ENCODE data around the gene SLC25A18. TPM values are rescaled to one million over a fixed set of nuclear protein-coding genes. Genes with fewer than 3 reads are reported as not detected.

The SLC25A18 gene
- total and polyA plus RNA-seq, 2 of the 4 experiments (the other 2 are of a cell fraction): 0.05 TPM; not detected in 1

DNA sequence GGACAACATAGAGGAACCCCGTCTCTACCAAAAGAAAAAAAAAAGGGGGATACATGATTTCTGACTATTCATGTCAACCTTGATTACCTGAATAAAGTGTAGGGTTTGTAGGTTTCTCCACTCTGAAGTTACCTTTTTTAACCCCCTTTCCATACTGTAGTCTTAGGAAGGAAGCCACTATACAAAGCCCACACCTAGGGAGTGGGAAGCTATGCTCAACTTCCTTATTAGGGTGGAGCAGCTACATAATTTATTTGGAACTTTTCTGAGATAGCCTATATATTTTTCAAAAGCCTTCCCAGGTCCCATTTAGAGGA, 65.8 kb downstream of the SLC25A18 start (continued):
- no peak for TF ChIP-seq RCOR1 (IDR thresholded peaks at IDR 0.05; ENCODE audit: insufficient replicate concordance, low read length)
- TF ChIP-seq, protein P1, sequence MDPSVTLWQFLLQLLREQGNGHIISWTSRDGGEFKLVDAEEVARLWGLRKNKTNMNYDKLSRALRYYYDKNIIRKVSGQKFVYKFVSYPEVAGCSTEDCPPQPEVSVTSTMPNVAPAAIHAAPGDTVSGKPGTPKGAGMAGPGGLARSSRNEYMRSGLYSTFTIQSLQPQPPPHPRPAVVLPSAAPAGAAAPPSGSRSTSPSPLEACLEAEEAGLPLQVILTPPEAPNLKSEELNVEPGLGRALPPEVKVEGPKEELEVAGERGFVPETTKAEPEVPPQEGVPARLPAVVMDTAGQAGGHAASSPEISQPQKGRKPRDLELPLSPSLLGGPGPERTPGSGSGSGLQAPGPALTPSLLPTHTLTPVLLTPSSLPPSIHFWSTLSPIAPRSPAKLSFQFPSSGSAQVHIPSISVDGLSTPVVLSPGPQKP (IDR thresholded peaks at IDR 0.05; ENCODE audit: borderline replicate concordance, low read depth, low read length): no peak

DNA sequence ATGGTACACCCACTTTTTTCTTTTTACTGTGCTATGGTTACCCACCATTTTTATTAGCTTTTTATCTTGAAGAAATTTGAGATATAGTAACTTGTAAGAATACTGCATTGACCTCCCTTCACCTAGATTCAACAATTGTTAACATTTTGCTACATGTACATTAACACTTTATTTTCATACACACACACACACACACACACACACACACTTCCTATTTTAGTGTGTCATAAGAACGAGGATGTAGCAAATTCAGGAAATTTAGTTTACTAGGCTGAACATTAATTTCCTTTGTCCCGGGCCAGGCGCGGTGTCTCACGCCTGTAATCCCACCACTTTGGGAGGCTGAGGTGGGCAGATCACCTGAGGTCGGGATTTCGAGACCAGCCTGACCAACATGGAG, 66.3 kb downstream of the SLC25A18 start:
- POLR2A ChIA-PET (ENCODE audit: unreplicated experiment): no interaction called here
- dilution Hi-C loops (cut with HindIII; ENCODE audit: low sequenced_read_pairs, unreplicated experiment): no loop called here

More for the DNA sequence above, 66.3 kb downstream of the SLC25A18 start:
- Histone ChIP-seq H2BK15ac (ENCODE audit: low read depth, low read length) (no peak overlapping the region), H2BK120ac (ENCODE audit: low read depth, low read length) (no peak overlapping the region), H3K56ac (ENCODE audit: extremely low read depth, insufficient read depth, low read length) (no peak overlapping the region), H2AFZ (replicated peaks; ENCODE audit: low read length, poor library complexity) (no peak overlapping the region), H4K5ac (ENCODE audit: low read depth, low read length) (no peak overlapping the region), H3K4me1 (ENCODE audit: control insufficient read depth, insufficient read depth, low read length) (peaks cover 2% of the 10 kb centered on the region), H3K4ac (ENCODE audit: low read depth, low read length) (no peak overlapping the region), H4K8ac (ENCODE audit: low read depth in 2 of 2, low read length in 2 of 2) (no peak overlapping the region; a peak in 1 of 4 replicates), H4K91ac (ENCODE audit: insufficient read depth, low read depth, low read length) (no peak overlapping the region), H3K14ac (replicated peaks; ENCODE audit: low read depth, low read length) (no peak overlapping the region), H3K23ac (ENCODE audit: low read depth, low read length) (no peak overlapping the region), H4K20me1 (ENCODE audit: insufficient read depth, low read length) (no peaks in the 10 kb centered on the region), H3K9me1 (ENCODE audit: insufficient read depth, low read length) (no peaks in the 10 kb centered on the region; the same call in 1 of the 2 replicates), H2BK20ac (ENCODE audit: low read depth, low read length) (no peak overlapping the region), H3K4me2 (ENCODE audit: low read depth, low read length) (no peak overlapping the region), H3K9ac (ENCODE audit: low read depth, low read length) (no peak overlapping the region), H3K4me3 (ENCODE audit: insufficient read depth, low read depth, low read length) (no peak overlapping the region), H2AK5ac (ENCODE audit: low read depth, low read length) (no peak overlapping the region), H3K27me3 (ENCODE audit: control insufficient read depth, insufficient read depth, low read length) (no peaks in the 10 kb centered on the region), H3K9me3 (ENCODE audit: control insufficient read depth, insufficient read depth, low read length) (no peaks in the 10 kb centered on the region), H3K27ac (ENCODE audit: insufficient read depth, low read length) (no peak overlapping the region), H3K36me3 (ENCODE audit: control insufficient read depth, insufficient read depth, low read length) (peaks cover 1% of the 10 kb centered on the region), H2AK9ac (replicated peaks; ENCODE audit: low read depth, low read length, poor library complexity) (peak overlapping the region; percentile 20), H2BK5ac (ENCODE audit: low read depth, low read length, poor library complexity, severe bottlenecking) (peak overlapping the region; percentile 34), H3K79me1 (ENCODE audit: low read depth in 1 of 2, low read length in 2 of 2) (peaks cover 8 to 42% of the 10 kb centered on the region in 2 experiments), H3K18ac (ENCODE audit: low read depth, low read length) (no peak overlapping the region)
- no TSS peak for BruUV-seq (replicated peaks)
- intact Hi-C loops (cut with micrococcal nuclease): loop anchor here (5.0 kb wide), 1 partner anchor 57 kb away; no protein-coding TSS in a partner anchor
- no CpG with 5 or more reads among the region's 7 CpGs for WGBS, 2 experiments (ENCODE audit: extremely low coverage in 2 of 2, insufficient read length in 1 of 2)
- DNase-seq (no peak), ATAC-seq (ENCODE audit: low read depth) (no peak)
- in situ Hi-C loops (cut with MboI; ENCODE audit: low sequenced_read_pairs): no loop called here
- no peak for TF ChIP-seq POLR2A (IDR thresholded peaks at IDR 0.05; ENCODE audit: low read depth, low read length)
- CTCF ChIA-PET: no interaction called here

Measured in IMR-90 (cell line).